HepG2 (cell line): ENCODE data around the gene EMC9. TPM values are rescaled to one million over a fixed set of nuclear protein-coding genes. Genes with fewer than 3 reads are reported as not detected.

Experiments
- ARID4A ChIP-seq: sonication (generic); formaldehyde crosslinking; IDR thresholded peaks from 2 replicates; pipeline ENCODE4 v1.5.0; 2020; ENCODE audit warnings: mild to moderate bottlenecking, missing genetic modification reagents, borderline replicate concordance
- ARNT ChIP-seq: fragments of 450-650 bp; IDR thresholded peaks from 2 replicates; pipeline ENCODE4 v1.6.1; 2017
- BORCS8-MEF2B ChIP-seq: sonication (generic); formaldehyde crosslinking; IDR thresholded peaks from 2 replicates; pipeline ENCODE4 v1.8.0; 2022; ENCODE audit warnings: mild to moderate bottlenecking, missing genetic modification reagents
- CBX5 ChIP-seq: sonication (generic); formaldehyde crosslinking; IDR thresholded peaks from 2 replicates; pipeline ENCODE4 v1.4.0; 2020; ENCODE audit warnings: missing genetic modification reagents, borderline replicate concordance
- DNMT3B ChIP-seq: conservative IDR thresholded peaks from 2 replicates; pipeline ENCODE4 v1.6.1; 2016; ENCODE audit warnings: missing biosample characterization, control low read depth
- ETV5 ChIP-seq: IDR thresholded peaks from 2 replicates; pipeline ENCODE4 v1.6.1; 2018; ENCODE audit warnings: missing biosample characterization, missing genetic modification reagents, inconsistent platforms, borderline replicate concordance
- GATA4 ChIP-seq: sonication (generic); IDR thresholded peaks from 2 replicates; pipeline ENCODE4 v1.6.1; 2016; ENCODE audit warnings: antibody characterized with exemption, low read depth, borderline replicate concordance
- HMG20A ChIP-seq: IDR thresholded peaks from 2 replicates; pipeline ENCODE4 v1.6.1; 2016; ENCODE audit warnings: borderline replicate concordance
- KAT2B ChIP-seq: fragments of 150-350 bp; IDR thresholded peaks from 2 replicates; pipeline ENCODE4 v1.6.1; 2014; ENCODE audit warnings: low read depth, low read length, borderline replicate concordance
- MTA3 ChIP-seq: sonication (generic); formaldehyde crosslinking; IDR thresholded peaks from 2 replicates; pipeline ENCODE4 v1.4.0; 2020; ENCODE audit warnings: missing genetic modification reagents
- MYNN ChIP-seq: sonication (generic); formaldehyde crosslinking; IDR thresholded peaks from 2 replicates; pipeline ENCODE4 v1.4.0; 2020; ENCODE audit warnings: mild to moderate bottlenecking, low read depth, missing genetic modification reagents
- NCOA5 ChIP-seq: sonication (generic); formaldehyde crosslinking; IDR thresholded peaks from 2 replicates; pipeline ENCODE4 v1.4.0; 2020; ENCODE audit warnings: missing genetic modification reagents
- NR2F2 ChIP-seq: IDR thresholded peaks from 2 replicates; pipeline ENCODE4 v1.6.1; 2012; ENCODE audit warnings: low read depth, inconsistent platforms, borderline replicate concordance
- SYNCRIP ChIP-seq: fragments of 200-400 bp; formaldehyde crosslinking; IDR thresholded peaks from 2 replicates; pipeline ENCODE4 v1.6.1; 2018; ENCODE audit warnings: mild to moderate bottlenecking, low read depth, low read length; ENCODE audit not compliant: insufficient read depth
- ZBTB8A ChIP-seq: sonication (generic); formaldehyde crosslinking; IDR thresholded peaks from 2 replicates; pipeline ENCODE4 v1.4.0; 2020; ENCODE audit warnings: mild to moderate bottlenecking, low read depth, missing genetic modification reagents, borderline replicate concordance
- ZNF225 ChIP-seq: sonication (generic); formaldehyde crosslinking; IDR thresholded peaks from 2 replicates; pipeline ENCODE4 v1.4.0; 2020; ENCODE audit warnings: mild to moderate bottlenecking, missing genetic modification reagents
- ZNF570 ChIP-seq: sonication (generic); formaldehyde crosslinking; IDR thresholded peaks from 2 replicates; pipeline ENCODE4 v1.4.0; 2020; ENCODE audit warnings: mild to moderate bottlenecking, missing genetic modification reagents, borderline replicate concordance
- ZNF646 ChIP-seq: sonication (generic); formaldehyde crosslinking; IDR thresholded peaks from 2 replicates; pipeline ENCODE4 v1.9.0; 2021; ENCODE audit warnings: mild to moderate bottlenecking, missing genetic modification reagents
- polyA plus RNA-seq, 8 experiments: library from polyadenylated mRNA; depleted of rRNA in 3 of 8; stranded (reverse) in 7 of 8; unstranded in 1 of 8; fragments of >200 nt; fragmentation: Illumina TruSeq in 4 of 8; extraction: Trizol in 4 of 8; gene quantifications; 2 replicates each; pipeline versions ENCODE4 v1.2.1 to v1.2.3, GENCODE V29; 2011 to 2016; ENCODE audit warnings: low read depth in 4 of 8, missing spikeins in 1 of 8, mixed read lengths in 1 of 8; ENCODE audit not compliant: insufficient read depth in 1 of 8
- total RNA-seq, 5 experiments: library from RNA; depleted of rRNA; stranded (reverse); fragments of >200 nt; fragmentation: Illumina TruSeq; extraction: Trizol; gene quantifications; 2 replicates each; pipeline ENCODE4 v1.2.3, GENCODE V29; 2016; ENCODE audit warnings: low read depth in 1 of 5

EMC9 gene
- total and polyA plus RNA-seq, 2 of the 13 experiments (the other 11 are each of a cell fraction or from before 2014, with no cell fraction given): 60.5 to 78.7 TPM

GRCh38 chr14:24141097-24141880 lies at the start of gene EMC9 (continued):
- no peak for TF ChIP-seq ARID4A (CRISPR knock-in tag)
- no peak for TF ChIP-seq ARNT
- TF ChIP-seq MYNN (CRISPR knock-in tag): peak; percentile 69; the same call in 1 of the 2 replicates
- no peak for TF ChIP-seq ZBTB8A (CRISPR knock-in tag)
- peak; percentile 90 for TF ChIP-seq GATA4
- TF ChIP-seq ZNF570: peak; percentile 90
- no peak for TF ChIP-seq KAT2B
- TF ChIP-seq SYNCRIP: no peak
- no peak for TF ChIP-seq NR2F2
- no peak for TF ChIP-seq MTA3 (CRISPR knock-in tag)
- peak; percentile 54 for TF ChIP-seq BORCS8-MEF2B (CRISPR knock-in tag)
- TF ChIP-seq HMG20A (CRISPR knock-in tag): 0 out of 2 replicates have a peak, but pooled peaks have one; percentile 7
- TF ChIP-seq DNMT3B (CRISPR knock-in tag): peak; percentile 77; the same call in 1 of the 2 replicates
- peak; percentile 99 for TF ChIP-seq ZNF225 (CRISPR knock-in tag)
- peak; percentile 79 for TF ChIP-seq ETV5 (CRISPR knock-in tag)
- peak; percentile 79 for TF ChIP-seq CBX5 (CRISPR knock-in tag)
- TF ChIP-seq ZNF646 (CRISPR knock-in tag): no peak
- TF ChIP-seq NCOA5 (CRISPR knock-in tag): no peak
